HepG2 (cell line): ENCODE results near the gene INPP5E. TPM values are rescaled to one million over a fixed set of nuclear protein-coding genes. Genes with fewer than 3 reads are reported as not detected.

Experiments
- CAMTA2 ChIP-seq: sonication (generic); formaldehyde crosslinking; IDR thresholded peaks from 2 replicates; pipeline ENCODE4 v1.4.0; 2020; ENCODE audit warnings: mild to moderate bottlenecking, missing genetic modification reagents, borderline replicate concordance
- CCDC6 ChIP-seq: sonication (generic); formaldehyde crosslinking; IDR thresholded peaks from 2 replicates; pipeline ENCODE4 v1.8.1; 2022; ENCODE audit warnings: mild to moderate bottlenecking, missing genetic modification reagents, moderate library complexity
- CHD4 ChIP-seq: fragments of 200-600 bp; sonication (generic); IDR thresholded peaks from 2 replicates; pipeline ENCODE4 v1.7.0; 2017; ENCODE audit warnings: mild to moderate bottlenecking, low read length, borderline replicate concordance
- CREM ChIP-seq, 2 experiments: sonication (generic) in 1 of 2; formaldehyde crosslinking in 1 of 2; IDR thresholded peaks; 2 replicates each; pipeline versions ENCODE4 v1.4.0 to v1.6.1; 2016 to 2020; ENCODE audit warnings: antibody characterized with exemption in 1 of 2, mild to moderate bottlenecking in 1 of 2, missing genetic modification reagents in 1 of 2
- DPF2 ChIP-seq: sonication (generic); formaldehyde crosslinking; IDR thresholded peaks from 2 replicates; pipeline ENCODE4 v1.4.0; 2020; ENCODE audit warnings: mild to moderate bottlenecking, low read depth, missing genetic modification reagents, borderline replicate concordance
- FOXP1 ChIP-seq, 2 experiments: fragments of 450-650 bp in 1 of 2; IDR thresholded peaks; 2 replicates each; pipeline ENCODE4 v1.6.1; 2017 to 2018; ENCODE audit warnings: antibody characterized with exemption in 1 of 2
- JARID2 ChIP-seq: sonication (generic); formaldehyde crosslinking; IDR thresholded peaks from 2 replicates; pipeline ENCODE4 v1.8.1; 2023; ENCODE audit warnings: missing genetic modification reagents, inconsistent platforms; ENCODE audit not compliant: insufficient replicate concordance
- NFRKB ChIP-seq: fragments of 450-650 bp; IDR thresholded peaks from 2 replicates; pipeline ENCODE4 v1.6.1; 2017
- NONO ChIP-seq, 2 experiments: fragments of 450-650 bp in 1 of 2; sonication (generic) in 1 of 2; formaldehyde crosslinking in 1 of 2; IDR thresholded peaks in 1 of 2; conservative IDR thresholded peaks in 1 of 2; 2 replicates each; pipeline versions ENCODE4 v1.6.1 to v1.8.0; 2017 to 2022; ENCODE audit warnings: mild to moderate bottlenecking in 1 of 2, missing genetic modification reagents in 1 of 2, moderate library complexity in 1 of 2
- NRL ChIP-seq: sonication (generic); formaldehyde crosslinking; IDR thresholded peaks from 2 replicates; pipeline ENCODE4 v1.5.0; 2020; ENCODE audit warnings: missing genetic modification reagents, mild to moderate bottlenecking, moderate library complexity, borderline replicate concordance
- RXRB ChIP-seq: IDR thresholded peaks from 2 replicates; pipeline ENCODE4 v1.6.1; 2016; ENCODE audit warnings: borderline replicate concordance, missing genetic modification reagents, missing compliant biosample characterization
- TOPORS ChIP-seq: sonication (generic); formaldehyde crosslinking; IDR thresholded peaks from 2 replicates; pipeline ENCODE4 v1.8.0; 2023; ENCODE audit warnings: mild to moderate bottlenecking, missing genetic modification reagents
- ZBTB20 ChIP-seq: sonication (generic); formaldehyde crosslinking; IDR thresholded peaks from 2 replicates; pipeline ENCODE4 v1.8.1; 2023; ENCODE audit warnings: missing genetic modification reagents, low read depth, mild to moderate bottlenecking, borderline replicate concordance
- ZFP36 ChIP-seq: fragments of 150-350 bp; IDR thresholded peaks from 2 replicates; pipeline ENCODE4 v1.6.1; 2018; ENCODE audit warnings: borderline replicate concordance, low read length, low read depth; ENCODE audit not compliant: partially characterized antibody
- ZNF225 ChIP-seq: sonication (generic); formaldehyde crosslinking; IDR thresholded peaks from 2 replicates; pipeline ENCODE4 v1.4.0; 2020; ENCODE audit warnings: mild to moderate bottlenecking, missing genetic modification reagents
- ZNF251 ChIP-seq: sonication (generic); formaldehyde crosslinking; IDR thresholded peaks from 2 replicates; pipeline ENCODE4 v1.9.0; 2021; ENCODE audit warnings: mild to moderate bottlenecking, missing genetic modification reagents
- ZNF547 ChIP-seq: sonication (generic); formaldehyde crosslinking; IDR thresholded peaks from 2 replicates; pipeline ENCODE4 v1.5.1; 2020; ENCODE audit warnings: mild to moderate bottlenecking, missing genetic modification reagents
- ZSCAN21 ChIP-seq: sonication (generic); formaldehyde crosslinking; IDR thresholded peaks from 2 replicates; pipeline ENCODE4 v1.8.0; 2022; ENCODE audit warnings: mild to moderate bottlenecking, missing genetic modification reagents, moderate library complexity, borderline replicate concordance
- ZSCAN25 ChIP-seq: sonication (generic); formaldehyde crosslinking; IDR thresholded peaks from 2 replicates; pipeline ENCODE4 v1.8.0; 2022; ENCODE audit warnings: mild to moderate bottlenecking, missing genetic modification reagents
- polyA plus RNA-seq, 8 experiments: library from polyadenylated mRNA; depleted of rRNA in 3 of 8; stranded (reverse) in 7 of 8; unstranded in 1 of 8; fragments of >200 nt; fragmentation: Illumina TruSeq in 4 of 8; extraction: Trizol in 4 of 8; gene quantifications; 2 replicates each; pipeline versions ENCODE4 v1.2.1 to v1.2.3, GENCODE V29; 2011 to 2016; ENCODE audit warnings: low read depth in 4 of 8, missing spikeins in 1 of 8, mixed read lengths in 1 of 8; ENCODE audit not compliant: insufficient read depth in 1 of 8
- total RNA-seq, 5 experiments: library from RNA; depleted of rRNA; stranded (reverse); fragments of >200 nt; fragmentation: Illumina TruSeq; extraction: Trizol; gene quantifications; 2 replicates each; pipeline ENCODE4 v1.2.3, GENCODE V29; 2016; ENCODE audit warnings: low read depth in 1 of 5
- TF ChIP-seq, protein P1 (sequence below): sonication (generic); formaldehyde crosslinking; IDR thresholded peaks from 2 replicates; pipeline ENCODE4 v1.4.0; 2020; ENCODE audit warnings: missing genetic modification reagents
- TF ChIP-seq, protein P2 (sequence below): sonication (generic); formaldehyde crosslinking; IDR thresholded peaks from 2 replicates; pipeline ENCODE4 v1.5.0; 2020; ENCODE audit warnings: missing genetic modification reagents, mild to moderate bottlenecking, borderline replicate concordance
- TF ChIP-seq, protein P3 (sequence below): sonication (generic); formaldehyde crosslinking; IDR thresholded peaks from 2 replicates; pipeline ENCODE4 v1.4.0; 2020; ENCODE audit warnings: missing genetic modification reagents, borderline replicate concordance
- TF ChIP-seq, protein P4 (sequence below): sonication (generic); formaldehyde crosslinking; IDR thresholded peaks from 2 replicates; pipeline ENCODE4 v1.4.0; 2020; ENCODE audit warnings: mild to moderate bottlenecking, missing genetic modification reagents

Gene INPP5E
- total and polyA plus RNA-seq, 2 of the 13 experiments (the other 11 are each of a cell fraction or from before 2014, with no cell fraction given): 5.5 TPM

- TF ChIP-seq, protein P1, sequence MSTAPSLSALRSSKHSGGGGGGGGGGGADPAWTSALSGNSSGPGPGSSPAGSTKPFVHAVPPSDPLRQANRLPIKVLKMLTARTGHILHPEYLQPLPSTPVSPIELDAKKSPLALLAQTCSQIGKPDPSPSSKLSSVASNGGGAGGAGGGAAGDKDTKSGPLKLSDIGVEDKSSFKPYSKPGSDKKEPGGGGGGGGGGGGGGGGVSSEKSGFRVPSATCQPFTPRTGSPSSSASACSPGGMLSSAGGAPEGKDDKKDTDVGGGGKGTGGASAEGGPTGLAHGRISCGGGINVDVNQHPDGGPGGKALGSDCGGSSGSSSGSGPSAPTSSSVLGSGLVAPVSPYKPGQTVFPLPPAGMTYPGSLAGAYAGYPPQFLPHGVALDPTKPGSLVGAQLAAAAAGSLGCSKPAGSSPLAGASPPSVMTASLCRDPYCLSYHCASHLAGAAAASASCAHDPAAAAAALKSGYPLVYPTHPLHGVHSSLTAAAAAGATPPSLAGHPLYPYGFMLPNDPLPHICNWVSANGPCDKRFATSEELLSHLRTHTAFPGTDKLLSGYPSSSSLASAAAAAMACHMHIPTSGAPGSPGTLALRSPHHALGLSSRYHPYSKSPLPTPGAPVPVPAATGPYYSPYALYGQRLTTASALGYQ: no peak
- TF ChIP-seq ZNF251 (CRISPR knock-in tag) (no peak), CHD4 (no peak), ZNF547 (no peak), RXRB (CRISPR knock-in tag) (no peak), ZSCAN25 (CRISPR knock-in tag) (no peak), ZBTB20 (CRISPR knock-in tag) (peak; percentile 40; the same call in 1 of the 2 replicates), ZNF225 (no peak; the same call in 1 of the 2 replicates), NFRKB (no peak), CAMTA2 (no peak), DPF2 (no peak), ZFP36 (no peak), CREM (IDR thresholded peaks at IDR 0.05) (no peak), CREM (CRISPR knock-in tag; IDR thresholded peaks at IDR 0.05) (no peak), NONO (IDR thresholded peaks at IDR 0.05) (no peak), NONO (CRISPR knock-in tag; conservative IDR thresholded peaks at IDR 0.05) (no peak), NRL (CRISPR knock-in tag) (peak; percentile 79; the same call in 1 of the 2 replicates), JARID2 (CRISPR knock-in tag) (no peak), TOPORS (no peak), ZSCAN21 (no peak), CCDC6 (CRISPR knock-in tag) (no peak), FOXP1 (IDR thresholded peaks at IDR 0.05) (no peak), FOXP1 (CRISPR knock-in tag; IDR thresholded peaks at IDR 0.05) (no peak)
- TF ChIP-seq, protein P2, sequence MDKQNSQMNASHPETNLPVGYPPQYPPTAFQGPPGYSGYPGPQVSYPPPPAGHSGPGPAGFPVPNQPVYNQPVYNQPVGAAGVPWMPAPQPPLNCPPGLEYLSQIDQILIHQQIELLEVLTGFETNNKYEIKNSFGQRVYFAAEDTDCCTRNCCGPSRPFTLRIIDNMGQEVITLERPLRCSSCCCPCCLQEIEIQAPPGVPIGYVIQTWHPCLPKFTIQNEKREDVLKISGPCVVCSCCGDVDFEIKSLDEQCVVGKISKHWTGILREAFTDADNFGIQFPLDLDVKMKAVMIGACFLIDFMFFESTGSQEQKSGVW (CRISPR knock-in tag): no peak
- TF ChIP-seq, protein P3, sequence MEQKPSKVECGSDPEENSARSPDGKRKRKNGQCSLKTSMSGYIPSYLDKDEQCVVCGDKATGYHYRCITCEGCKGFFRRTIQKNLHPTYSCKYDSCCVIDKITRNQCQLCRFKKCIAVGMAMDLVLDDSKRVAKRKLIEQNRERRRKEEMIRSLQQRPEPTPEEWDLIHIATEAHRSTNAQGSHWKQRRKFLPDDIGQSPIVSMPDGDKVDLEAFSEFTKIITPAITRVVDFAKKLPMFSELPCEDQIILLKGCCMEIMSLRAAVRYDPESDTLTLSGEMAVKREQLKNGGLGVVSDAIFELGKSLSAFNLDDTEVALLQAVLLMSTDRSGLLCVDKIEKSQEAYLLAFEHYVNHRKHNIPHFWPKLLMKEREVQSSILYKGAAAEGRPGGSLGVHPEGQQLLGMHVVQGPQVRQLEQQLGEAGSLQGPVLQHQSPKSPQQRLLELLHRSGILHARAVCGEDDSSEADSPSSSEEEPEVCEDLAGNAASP: no peak; the same call in 1 of the 2 replicates
- TF ChIP-seq, protein P4, sequence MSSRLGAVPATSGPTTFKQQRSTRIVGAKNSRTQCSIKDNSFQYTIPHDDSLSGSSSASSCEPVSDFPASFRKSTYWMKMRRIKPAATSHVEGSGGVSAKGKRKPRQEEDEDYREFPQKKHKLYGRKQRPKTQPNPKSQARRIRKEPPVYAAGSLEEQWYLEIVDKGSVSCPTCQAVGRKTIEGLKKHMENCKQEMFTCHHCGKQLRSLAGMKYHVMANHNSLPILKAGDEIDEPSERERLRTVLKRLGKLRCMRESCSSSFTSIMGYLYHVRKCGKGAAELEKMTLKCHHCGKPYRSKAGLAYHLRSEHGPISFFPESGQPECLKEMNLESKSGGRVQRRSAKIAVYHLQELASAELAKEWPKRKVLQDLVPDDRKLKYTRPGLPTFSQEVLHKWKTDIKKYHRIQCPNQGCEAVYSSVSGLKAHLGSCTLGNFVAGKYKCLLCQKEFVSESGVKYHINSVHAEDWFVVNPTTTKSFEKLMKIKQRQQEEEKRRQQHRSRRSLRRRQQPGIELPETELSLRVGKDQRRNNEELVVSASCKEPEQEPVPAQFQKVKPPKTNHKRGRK: no peak
These were observed 29.8 kb downstream of the INPP5E start (continued) for GRCh38 chr9:136409557-136410455.
